ENCODE results near the gene DHRS11. TPM values are rescaled to one million over a fixed set of nuclear protein-coding genes. Genes with fewer than 3 reads are reported as not detected.

Gene DHRS11
- polyA plus RNA-seq, 3 donors: 1.2 to 4.3 (median 2.7) TPM

DNA sequence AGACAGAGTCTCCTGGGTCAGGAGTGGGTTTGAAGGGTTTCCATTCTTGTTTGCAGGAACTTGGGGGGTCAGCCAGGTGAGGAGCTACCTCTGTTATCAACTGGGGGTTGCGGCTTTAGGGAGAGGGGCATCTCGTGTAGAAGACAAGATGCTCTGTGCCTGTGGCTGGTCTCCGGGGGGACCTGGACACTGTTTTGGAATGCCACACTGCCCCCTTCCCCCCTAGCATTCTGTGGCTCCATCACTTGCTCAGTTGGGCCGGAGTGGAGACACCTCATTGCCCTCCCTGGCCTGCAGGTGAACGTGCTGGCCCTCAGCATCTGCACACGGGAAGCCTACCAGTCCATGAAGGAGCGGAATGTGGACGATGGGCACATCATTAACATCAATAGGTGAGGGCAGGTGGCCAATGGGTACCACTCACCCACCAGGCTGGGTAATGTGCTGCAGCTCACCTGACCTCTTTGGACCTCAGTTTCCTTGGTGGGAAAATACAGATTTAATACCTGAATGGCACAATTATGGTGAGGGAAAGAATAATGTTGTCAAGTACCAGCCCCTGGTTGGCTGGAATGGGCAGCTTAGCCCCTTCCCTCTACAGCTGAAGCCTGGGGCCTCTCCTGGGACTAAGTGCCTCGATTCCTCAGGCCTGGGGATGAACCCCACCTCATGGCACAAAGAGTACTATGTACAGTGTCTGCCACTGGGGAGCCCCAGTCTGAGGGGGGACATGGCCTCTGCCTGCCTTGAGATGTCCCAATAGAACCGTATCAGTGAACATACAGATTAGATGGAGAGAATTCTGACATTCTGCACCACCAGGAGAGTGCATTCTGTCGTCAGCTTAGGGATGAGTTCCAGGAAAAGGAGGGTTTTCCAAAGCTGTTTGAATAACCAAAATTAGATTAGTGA is 6.4 kb downstream of the DHRS11 start:
- H2AFZ ChIP-seq (ENCODE audit: insufficient read depth, low read depth, low read length, poor library complexity, severe bottlenecking): no peak overlapping the region
- intact Hi-C loops (cut with micrococcal nuclease): no loop called here
- WGBS (ENCODE audit: insufficient coverage): 98% methylated on average over 7 of the region's 11 CpGs
- TF ChIP-seq, protein P1, sequence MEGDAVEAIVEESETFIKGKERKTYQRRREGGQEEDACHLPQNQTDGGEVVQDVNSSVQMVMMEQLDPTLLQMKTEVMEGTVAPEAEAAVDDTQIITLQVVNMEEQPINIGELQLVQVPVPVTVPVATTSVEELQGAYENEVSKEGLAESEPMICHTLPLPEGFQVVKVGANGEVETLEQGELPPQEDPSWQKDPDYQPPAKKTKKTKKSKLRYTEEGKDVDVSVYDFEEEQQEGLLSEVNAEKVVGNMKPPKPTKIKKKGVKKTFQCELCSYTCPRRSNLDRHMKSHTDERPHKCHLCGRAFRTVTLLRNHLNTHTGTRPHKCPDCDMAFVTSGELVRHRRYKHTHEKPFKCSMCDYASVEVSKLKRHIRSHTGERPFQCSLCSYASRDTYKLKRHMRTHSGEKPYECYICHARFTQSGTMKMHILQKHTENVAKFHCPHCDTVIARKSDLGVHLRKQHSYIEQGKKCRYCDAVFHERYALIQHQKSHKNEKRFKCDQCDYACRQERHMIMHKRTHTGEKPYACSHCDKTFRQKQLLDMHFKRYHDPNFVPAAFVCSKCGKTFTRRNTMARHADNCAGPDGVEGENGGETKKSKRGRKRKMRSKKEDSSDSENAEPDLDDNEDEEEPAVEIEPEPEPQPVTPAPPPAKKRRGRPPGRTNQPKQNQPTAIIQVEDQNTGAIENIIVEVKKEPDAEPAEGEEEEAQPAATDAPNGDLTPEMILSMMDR (IDR thresholded peaks at IDR 0.05): no peak
- no peaks in the 10 kb centered on the region for H3K9me3 ChIP-seq (replicated peaks in 1 of 2; ENCODE audit: control insufficient read depth in 1 of 2, insufficient read depth in 1 of 2, low read length in 2 of 2)
- Mint-ChIP-seq H3K4me3 (no peak overlapping the region), H3K9me3 (no peaks in the 10 kb centered on the region), H3K27me3 (ENCODE audit: low read depth in 3 of 3) (peaks cover 2 to 5% (median 5%) of the 10 kb centered on the region in 3 donors), H3K36me3 (peaks cover 3% of the 10 kb centered on the region in 2 donors), H3K4me1 (peaks cover 22% of the 10 kb centered on the region), H3K27ac (peak overlapping the region in 1 of 7 donors; percentile 48)
- no peak overlapping the region for H3K4me3 ChIP-seq (replicated peaks in 1 of 3; ENCODE audit: low read depth in 2 of 3, low read length in 3 of 3)
- no peak for DNase-seq
- peaks cover 10% of the 10 kb centered on the region for H3K79me2 ChIP-seq (ENCODE audit: insufficient read depth, low read length)
- H3K27me3 ChIP-seq (ENCODE audit: control insufficient read depth in 2 of 2, insufficient read depth in 2 of 2, low read length in 2 of 2): peaks cover 0 to 3% of the 10 kb centered on the region in 2 donors
- H3K4me1 ChIP-seq (ENCODE audit: control insufficient read depth in 1 of 2, insufficient read depth in 2 of 2, low read length in 2 of 2): peaks cover 18 to 24% of the 10 kb centered on the region in 2 donors
- H3K36me3 ChIP-seq (replicated peaks in 1 of 2; ENCODE audit: control insufficient read depth in 1 of 2, insufficient read depth in 2 of 2, low read length in 2 of 2): no peaks in the 10 kb centered on the region
- H4K20me1 ChIP-seq (ENCODE audit: insufficient read depth, low read length): peaks cover 8% of the 10 kb centered on the region
- H3K9ac ChIP-seq (ENCODE audit: insufficient read depth, low read length, poor library complexity, severe bottlenecking): no peak overlapping the region
- H3K4me2 ChIP-seq (replicated peaks; ENCODE audit: extremely low read depth, low read length, poor library complexity, severe bottlenecking): no peak overlapping the region
- H3K27ac ChIP-seq (ENCODE audit: low read depth in 1 of 2, low read length in 2 of 2): no peak overlapping the region

DNA sequence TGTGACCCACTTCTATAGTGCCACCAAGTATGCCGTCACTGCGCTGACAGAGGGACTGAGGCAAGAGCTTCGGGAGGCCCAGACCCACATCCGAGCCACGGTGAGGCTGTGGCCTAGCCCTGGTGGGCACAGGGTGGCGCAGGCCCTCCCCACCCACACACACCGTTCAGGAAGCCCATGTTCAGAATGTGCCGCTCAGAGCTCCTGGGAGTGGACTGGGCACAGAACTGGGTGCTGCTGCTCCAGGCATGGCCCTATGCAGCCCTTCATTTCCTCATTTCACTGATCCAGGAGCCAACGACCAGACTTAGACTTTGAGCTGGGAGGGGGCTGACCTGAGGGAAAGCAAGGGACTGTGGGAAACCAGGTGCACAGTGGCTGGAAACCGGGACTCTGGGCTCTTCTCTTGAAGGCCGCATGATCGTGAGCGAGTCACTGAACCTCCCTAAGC is 7.3 kb downstream of the DHRS11 start:
- Histone ChIP-seq H2AFZ (ENCODE audit: insufficient read depth, low read depth, low read length, poor library complexity, severe bottlenecking) (no peak overlapping the region), H4K20me1 (ENCODE audit: insufficient read depth, low read length) (peaks cover 8% of the 10 kb centered on the region), H3K4me1 (ENCODE audit: control insufficient read depth in 1 of 2, insufficient read depth in 2 of 2, low read length in 2 of 2) (peaks cover 18 to 24% of the 10 kb centered on the region in 2 donors), H3K36me3 (replicated peaks in 1 of 2; ENCODE audit: control insufficient read depth in 1 of 2, insufficient read depth in 2 of 2, low read length in 2 of 2) (no peaks in the 10 kb centered on the region), H3K27me3 (ENCODE audit: control insufficient read depth in 2 of 2, insufficient read depth in 2 of 2, low read length in 2 of 2) (no peaks in the 10 kb centered on the region), H3K9ac (ENCODE audit: insufficient read depth, low read length, poor library complexity, severe bottlenecking) (no peak overlapping the region), H3K27ac (ENCODE audit: low read depth in 1 of 2, low read length in 2 of 2) (no peak overlapping the region), H3K79me2 (ENCODE audit: insufficient read depth, low read length) (peaks cover 16% of the 10 kb centered on the region), H3K4me2 (replicated peaks; ENCODE audit: extremely low read depth, low read length, poor library complexity, severe bottlenecking) (no peak overlapping the region), H3K9me3 (replicated peaks in 1 of 2; ENCODE audit: control insufficient read depth in 1 of 2, insufficient read depth in 1 of 2, low read length in 2 of 2) (no peaks in the 10 kb centered on the region), H3K4me3 (replicated peaks in 1 of 3; ENCODE audit: low read depth in 2 of 3, low read length in 3 of 3) (no peak overlapping the region)
- Mint-ChIP-seq H3K4me3 (no peak overlapping the region), H3K9me3 (no peaks in the 10 kb centered on the region), H3K27ac (no peak overlapping the region), H3K4me1 (peaks cover 22% of the 10 kb centered on the region), H3K36me3 (peaks cover 1 to 3% of the 10 kb centered on the region in 2 donors), H3K27me3 (ENCODE audit: low read depth in 3 of 3) (peaks cover 0 to 1% (median under 1%) of the 10 kb centered on the region in 3 donors)
- WGBS (ENCODE audit: insufficient coverage): 95% methylated on average over 10 of the region's 13 CpGs
- DNase-seq: no peak
- intact Hi-C loops (cut with micrococcal nuclease): no loop called here
- TF ChIP-seq, protein P1 (IDR thresholded peaks at IDR 0.05): no peak
